Right ventricle myocardium superior (tissue), 1 donor: Measurements from ENCODE around the gene CHRDL2. TPM values are rescaled to one million over a fixed set of nuclear protein-coding genes. Genes with fewer than 3 reads are reported as not detected.
A peak's percentile ranks its signal among the peaks of the same experiment; 100 is the strongest.
"Not testable (repeated sequence)": the region's sequence is repeated elsewhere in the genome, so short reads cannot be mapped to it uniquely, and the experiment has no call there.

ENCODE experiments used
- ATAC-seq: fragments of 200-7000 bp; cut with Tn5 transposase; one replicate; pipeline ENCODE4 v1.9.1; 2020; ENCODE audit warnings: mild to moderate bottlenecking; ENCODE audit not compliant: poor library complexity
- DNase-seq: peaks from one replicate; pipeline ENCODE4 v3.0.0-alpha.2; 2020
- intact Hi-C: fragments of 100-400 bp; cut with DNase I; formaldehyde crosslinking; loops from one replicate; pipeline ENCODE4 v1.11.2; 2022
- long read RNA-seq: library from polyadenylated mRNA; unstranded; transcript quantifications from one replicate; pipeline ENCODE4 v2.0.0, GENCODE V29; 2021
- total RNA-seq: library from RNA; stranded (reverse); fragmentation: NEBNext Ultra II Directional; extraction: Animal tissue kit (Norgen Biotek cat#: 25700); gene quantifications from one replicate; pipeline ENCODE4 v1.2.1, GENCODE V29; 2021
- donor health status: DM: no; HTN: yes; CAD: no; lungs with severe emphysema.

The CHRDL2 gene, protein sequence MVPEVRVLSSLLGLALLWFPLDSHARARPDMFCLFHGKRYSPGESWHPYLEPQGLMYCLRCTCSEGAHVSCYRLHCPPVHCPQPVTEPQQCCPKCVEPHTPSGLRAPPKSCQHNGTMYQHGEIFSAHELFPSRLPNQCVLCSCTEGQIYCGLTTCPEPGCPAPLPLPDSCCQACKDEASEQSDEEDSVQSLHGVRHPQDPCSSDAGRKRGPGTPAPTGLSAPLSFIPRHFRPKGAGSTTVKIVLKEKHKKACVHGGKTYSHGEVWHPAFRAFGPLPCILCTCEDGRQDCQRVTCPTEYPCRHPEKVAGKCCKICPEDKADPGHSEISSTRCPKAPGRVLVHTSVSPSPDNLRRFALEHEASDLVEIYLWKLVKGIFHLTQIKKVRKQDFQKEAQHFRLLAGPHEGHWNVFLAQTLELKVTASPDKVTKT
- total RNA-seq: 11.1 TPM
- long read RNA-seq, transcript CHRDL2-201 (12 exons, 1,712 nt): major isoform, 19 of 36 reads
- long read RNA-seq, transcript CHRDL2-203 (11 exons, 1,867 nt): minor isoform, 14 of 36 reads
- long read RNA-seq, partial matches to known transcripts: 1 of 36 reads
- long read RNA-seq, other reads (novel, unspliced or antisense): 2 of 36 reads

DNA sequence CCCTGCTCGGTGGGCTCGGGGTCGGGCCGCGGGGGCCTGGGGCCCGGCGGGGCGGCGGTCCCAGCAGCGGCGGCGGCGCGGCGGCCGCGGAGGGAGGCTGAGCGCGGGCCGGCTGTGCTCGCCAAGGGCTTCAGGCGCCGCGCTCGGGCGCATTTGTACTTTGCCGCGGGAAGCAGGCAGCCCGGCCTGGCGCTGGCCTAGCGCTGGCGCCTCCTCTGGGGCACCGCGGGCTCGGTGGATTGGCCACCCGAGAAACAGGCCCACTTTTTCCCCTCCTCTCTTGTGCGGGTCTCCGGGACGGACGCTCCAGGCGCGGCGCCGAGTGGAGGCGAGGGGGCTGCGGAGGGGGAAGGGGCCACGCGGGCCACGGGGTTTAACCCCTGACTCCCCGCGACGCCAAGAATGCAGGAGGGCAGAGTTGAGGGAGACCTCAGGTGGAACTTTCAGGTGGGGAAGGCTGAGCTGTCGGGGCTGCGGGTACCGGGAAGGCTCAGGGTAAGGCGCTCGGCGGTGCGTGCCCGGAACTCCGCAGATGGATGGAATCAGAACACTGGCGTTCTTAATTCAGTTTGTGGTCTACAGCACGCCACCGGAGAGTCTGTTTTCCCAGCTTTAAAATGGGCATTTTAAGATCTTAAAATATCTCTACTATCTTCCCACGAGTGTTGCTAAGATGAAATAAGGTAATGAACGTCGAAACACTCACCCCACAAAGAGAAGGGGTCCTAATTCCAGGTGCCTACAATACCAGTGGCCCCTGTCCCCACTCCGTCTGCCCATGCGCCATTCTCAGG is at the start of gene CHRDL2:
Gene CHRDL2, minus strand, starts transcription at position 126 of the 794 bp plus-strand sequence. CDS start 538 bp downstream, outside the sequence.
- peak; percentile 65 for ATAC-seq
- intact Hi-C loops: loop anchor here (10.0 kb wide), 1 partner anchor 97 kb away; no protein-coding TSS in a partner anchor
- DNase-seq: peak; percentile 66

- ATAC-seq (no peak), DNase-seq (no peak)
- intact Hi-C loops: no loop called here
Measured at GRCh38 chr11:74780248-74781005, 49.2 kb upstream of the CHRDL2 start.

- intact Hi-C loops: no loop called here
- DNase-seq: no peak
- ATAC-seq: no peak
Measured at GRCh38 chr11:74778581-74778980, 47.4 kb upstream of the CHRDL2 start.

- DNase-seq (no peak), ATAC-seq (no peak)
- intact Hi-C loops: no loop called here
Measured at GRCh38 chr11:74777877-74778276, 46.7 kb upstream of the CHRDL2 start.

DNA sequence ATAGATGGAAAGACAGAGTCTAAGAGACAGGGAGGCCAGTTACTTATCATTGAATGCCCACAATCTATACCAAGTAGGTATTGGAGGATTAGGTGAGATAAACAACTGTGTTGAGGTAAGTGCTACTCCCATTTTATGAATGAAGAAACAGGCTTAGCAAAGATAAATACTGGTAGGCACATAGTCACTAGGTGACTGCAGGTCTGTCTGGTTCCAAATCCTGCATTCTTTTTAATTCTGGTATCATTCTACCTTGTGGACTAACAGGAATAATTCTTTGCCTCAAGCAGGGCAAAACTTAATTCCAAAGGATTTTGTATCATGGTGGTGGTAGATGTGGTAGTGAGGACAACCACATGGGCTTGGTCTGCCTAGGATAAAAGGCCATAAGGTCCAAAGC is 45.8 kb upstream of the CHRDL2 start:
- no peak for ATAC-seq
- no peak for DNase-seq
- intact Hi-C loops: no loop called here

DNA sequence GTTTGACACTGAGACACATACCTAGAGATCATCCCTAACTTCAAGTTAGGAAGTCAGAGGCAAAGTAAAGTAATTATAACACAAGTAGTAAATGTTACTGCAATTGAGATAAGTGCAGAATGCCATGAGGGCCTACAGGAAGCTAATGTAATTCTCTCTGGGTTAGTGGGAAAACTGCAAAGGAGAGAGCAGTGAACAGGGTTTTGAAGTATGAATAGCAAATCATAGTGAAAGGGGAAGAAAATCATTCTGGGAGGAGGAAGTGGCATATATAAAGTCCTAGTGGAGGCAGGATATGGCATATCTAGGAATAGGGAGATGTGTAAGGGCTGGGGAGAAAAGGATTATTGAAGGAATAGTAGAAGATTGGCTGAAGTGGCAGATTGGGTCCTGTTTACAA is 45.3 kb upstream of the CHRDL2 start:
- no peak for ATAC-seq
- intact Hi-C loops: no loop called here

GRCh38 chr11:74775762-74776161 is 44.5 kb upstream of the CHRDL2 start:
- intact Hi-C loops: no loop called here
- ATAC-seq (no peak), DNase-seq (no peak)

More for the DNA sequence above, 45.3 kb upstream of the CHRDL2 start:
- no peak for DNase-seq

DNA sequence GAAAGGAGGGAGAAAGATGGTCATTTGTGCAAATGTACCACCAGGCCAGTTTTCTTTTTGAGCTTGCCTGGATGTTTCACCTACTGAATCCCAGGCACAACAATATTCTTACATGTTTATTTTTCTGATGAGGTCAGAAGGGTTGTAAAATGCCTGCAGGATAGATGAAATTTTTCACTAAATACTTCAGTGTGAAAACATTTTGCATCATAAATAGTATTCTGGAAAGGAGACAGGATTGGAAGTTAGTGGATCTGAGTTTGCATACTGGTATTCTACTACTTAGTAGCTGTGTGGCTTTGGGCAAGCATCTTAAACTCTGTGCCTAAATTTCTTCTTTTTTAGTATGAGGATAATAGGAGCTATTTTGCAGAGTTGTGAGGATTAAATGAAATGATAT is 42.2 kb upstream of the CHRDL2 start:
- ATAC-seq (no peak), DNase-seq (no peak)
- intact Hi-C loops: no loop called here

DNA sequence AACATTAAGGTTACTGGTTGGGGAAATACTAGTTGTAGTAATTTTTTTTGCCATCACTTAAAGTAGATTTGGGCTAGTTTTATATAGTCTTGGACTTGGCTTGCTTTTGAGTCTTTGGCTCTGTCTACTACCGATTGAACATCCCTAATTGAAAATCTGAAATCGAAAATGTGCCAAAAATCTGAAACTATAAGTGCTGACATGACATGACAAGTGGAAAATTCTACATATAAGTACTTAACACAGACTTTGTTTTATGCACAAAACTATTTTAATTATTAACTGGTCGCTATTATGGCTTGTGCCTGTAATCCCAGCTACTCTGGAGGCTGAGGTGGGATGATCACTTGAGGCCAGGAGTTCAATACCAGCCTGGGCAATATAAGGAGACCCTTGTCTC is 39.9 kb upstream of the CHRDL2 start:
- DNase-seq: no peak
- ATAC-seq: no peak
- intact Hi-C loops: no loop called here

DNA sequence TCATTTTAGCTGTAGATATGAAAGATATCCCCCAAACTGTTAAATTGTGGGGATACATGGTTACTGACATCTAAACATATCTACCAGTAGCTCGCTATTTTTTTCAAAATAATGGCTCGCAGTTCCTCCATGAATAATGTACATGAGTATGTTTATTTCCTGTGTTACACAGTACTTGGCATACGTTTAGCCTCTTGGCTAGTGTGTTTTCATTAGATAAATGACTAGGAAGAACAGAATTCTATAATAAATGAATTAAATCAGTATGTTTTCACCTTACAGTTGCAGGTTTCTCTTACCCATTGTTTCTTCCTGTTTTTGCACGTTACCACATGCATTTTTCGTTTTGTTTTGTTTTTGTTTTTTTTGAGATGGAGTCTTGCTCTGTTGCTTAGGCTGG is 39.2 kb upstream of the CHRDL2 start:
- DNase-seq (no peak), ATAC-seq (no peak)
- intact Hi-C loops: no loop called here

- DNase-seq (no peak), ATAC-seq (no peak)
- intact Hi-C loops: no loop called here
Measured at GRCh38 chr11:74769055-74769707, 38.0 kb upstream of the CHRDL2 start.

DNA sequence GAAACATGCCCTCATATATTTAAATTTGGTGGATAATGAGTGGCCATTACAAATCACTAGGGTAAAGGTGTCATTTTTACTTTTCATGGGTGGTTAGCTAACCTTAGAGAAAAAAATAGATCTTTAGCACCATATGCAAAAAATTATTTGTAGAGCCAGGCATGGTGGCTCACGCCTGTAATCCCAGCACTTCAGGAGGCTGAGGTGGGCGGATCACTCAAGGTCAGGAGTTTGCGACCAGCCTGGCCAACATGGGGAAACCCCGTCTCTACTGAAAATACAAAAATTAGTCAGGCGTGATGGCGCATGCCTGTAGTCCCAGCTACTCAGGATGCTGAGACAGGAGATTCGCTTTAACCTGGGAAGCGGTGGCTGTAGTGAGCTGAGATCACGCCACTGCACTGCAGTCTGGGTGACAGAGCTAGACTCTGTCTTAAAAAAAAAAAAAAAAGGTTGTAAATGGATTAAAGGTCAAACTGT is 37.0 kb upstream of the CHRDL2 start:
- intact Hi-C loops, ATAC-seq, DNase-seq: not testable (repeated sequence)

GRCh38 chr11:74766905-74767304 is 35.7 kb upstream of the CHRDL2 start:
- intact Hi-C loops: no loop called here
- DNase-seq: no peak
- ATAC-seq: no peak

GRCh38 chr11:74756571-74756970 is 25.3 kb upstream of the CHRDL2 start:
- no peak for ATAC-seq
- no peak for DNase-seq
- intact Hi-C loops: no loop called here

DNA sequence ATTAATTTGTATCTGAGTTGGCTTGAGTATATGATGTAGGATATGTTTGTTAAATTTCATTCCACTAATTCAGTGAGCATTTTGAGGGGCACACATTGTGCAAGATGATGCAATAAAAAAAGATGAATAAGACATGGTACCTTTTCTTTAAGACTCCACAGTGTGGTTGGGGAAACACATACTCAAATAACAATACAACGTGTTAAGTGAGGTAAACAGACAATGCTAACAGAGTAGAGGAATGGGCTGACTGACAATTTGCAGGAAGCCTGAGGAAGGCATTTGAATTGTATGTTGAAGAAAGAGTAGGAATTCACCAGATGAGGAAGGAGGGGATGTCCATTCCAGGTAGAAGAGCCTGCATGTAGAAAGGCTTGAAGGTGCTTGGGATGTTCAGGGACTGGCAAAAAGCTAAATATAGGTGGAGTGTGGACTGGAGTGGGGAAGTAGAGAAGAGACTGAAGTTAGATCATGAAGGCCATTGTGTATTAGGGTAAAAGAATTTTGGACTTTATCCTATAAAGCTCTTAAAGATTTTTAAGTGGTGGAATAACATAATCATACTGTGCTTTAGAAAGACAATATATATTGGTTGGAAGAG is 24.3 kb upstream of the CHRDL2 start:
- ATAC-seq (no peak), DNase-seq (no peak)
- intact Hi-C loops: no loop called here

- no peak for DNase-seq
- intact Hi-C loops: no loop called here
- no peak for ATAC-seq
Measured at GRCh38 chr11:74754507-74755252, 23.5 kb upstream of the CHRDL2 start.

GRCh38 chr11:74751303-74751702 is 20.1 kb upstream of the CHRDL2 start:
- ATAC-seq (no peak), DNase-seq (no peak)
- intact Hi-C loops: no loop called here
